ENCODE results near the gene MAPKAPK3.

Gene MAPKAPK3
- 77.8 to 354 (median 193) reads per million in 17 experiments for total RNA-seq

DNA sequence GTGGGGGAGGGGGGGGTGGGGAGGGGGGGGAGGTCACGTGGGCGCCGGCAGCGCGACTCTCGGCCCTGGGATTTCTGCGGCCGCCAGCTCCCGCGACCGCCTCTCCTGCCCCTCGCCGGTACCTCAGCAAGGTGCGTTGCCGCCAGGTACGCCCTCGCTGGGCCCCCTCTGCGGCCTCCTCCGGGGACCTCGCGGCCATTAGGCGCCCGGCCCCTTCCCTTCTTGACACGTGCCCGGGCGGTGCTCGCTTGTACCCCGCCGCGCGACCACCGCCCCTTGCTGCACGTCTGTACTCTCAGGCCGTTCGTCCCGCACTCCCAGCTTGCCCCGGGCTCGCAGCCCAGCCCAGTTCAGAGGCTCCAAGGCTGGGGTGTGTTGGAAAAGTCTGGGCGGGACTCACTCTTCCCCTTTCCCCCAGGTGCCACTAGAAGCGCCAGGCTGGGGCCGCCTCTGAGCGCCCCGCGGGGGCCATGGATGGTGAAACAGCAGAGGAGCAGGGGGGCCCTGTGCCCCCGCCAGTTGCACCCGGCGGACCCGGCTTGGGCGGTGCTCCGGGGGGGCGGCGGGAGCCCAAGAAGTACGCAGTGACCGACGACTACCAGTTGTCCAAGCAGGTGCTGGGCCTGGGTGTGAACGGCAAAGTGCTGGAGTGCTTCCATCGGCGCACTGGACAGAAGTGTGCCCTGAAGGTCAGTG, at the start of gene MAPKAPK3:
Gene MAPKAPK3 (plus strand): TSS at position 56 of the 696 bp plus-strand sequence. CDS start 415 bp downstream, at position 471.
- DNase-seq: peak; percentile 53 to 70 (median 59)

DNA sequence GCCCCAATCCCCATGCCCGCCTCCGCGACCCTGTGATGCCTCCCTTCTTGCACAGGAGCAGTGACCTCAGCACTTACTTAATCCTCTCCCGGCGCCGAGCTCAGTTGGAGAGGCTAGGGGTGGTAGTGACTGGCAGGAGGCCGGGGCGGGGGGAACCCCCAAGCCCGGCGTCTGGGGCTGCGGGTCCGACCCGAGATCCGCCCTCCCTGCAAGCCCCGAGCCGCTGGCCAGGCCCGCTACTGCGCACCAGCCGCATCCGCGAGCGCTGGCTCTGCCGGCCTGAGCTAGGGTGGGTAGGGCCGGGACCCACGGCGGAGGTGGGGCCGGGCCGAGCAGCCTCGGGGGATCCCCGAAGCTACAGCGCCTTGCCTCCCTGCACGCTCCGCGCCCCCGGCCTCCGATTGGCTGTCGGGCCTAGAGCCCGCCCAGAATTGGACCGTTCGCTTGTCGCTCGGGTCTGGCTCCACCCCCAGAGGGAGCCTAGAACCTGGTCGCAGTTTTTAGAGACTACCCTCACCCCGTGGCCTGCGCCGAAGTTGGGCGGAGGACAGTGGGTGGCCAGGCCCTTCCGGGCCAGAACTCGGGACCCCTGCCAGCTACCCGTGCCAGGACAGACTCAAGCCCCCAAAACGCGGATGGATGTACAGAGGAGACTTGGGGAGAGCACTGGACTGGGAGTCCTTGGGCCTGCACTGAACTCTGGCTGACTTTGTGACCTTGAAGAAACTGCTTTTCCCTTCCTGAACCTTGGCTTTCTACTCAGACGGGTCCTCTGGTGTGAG, 49.4 kb upstream of the MAPKAPK3 start, which contains the start of gene C3orf18:
Gene C3orf18 (minus strand): TSS at position 362 of the 782 bp plus-strand sequence. CDS start 2,048 bp downstream, outside the sequence.
- DNase-seq: peak; percentile 93 to 97 (median 96)

DNA sequence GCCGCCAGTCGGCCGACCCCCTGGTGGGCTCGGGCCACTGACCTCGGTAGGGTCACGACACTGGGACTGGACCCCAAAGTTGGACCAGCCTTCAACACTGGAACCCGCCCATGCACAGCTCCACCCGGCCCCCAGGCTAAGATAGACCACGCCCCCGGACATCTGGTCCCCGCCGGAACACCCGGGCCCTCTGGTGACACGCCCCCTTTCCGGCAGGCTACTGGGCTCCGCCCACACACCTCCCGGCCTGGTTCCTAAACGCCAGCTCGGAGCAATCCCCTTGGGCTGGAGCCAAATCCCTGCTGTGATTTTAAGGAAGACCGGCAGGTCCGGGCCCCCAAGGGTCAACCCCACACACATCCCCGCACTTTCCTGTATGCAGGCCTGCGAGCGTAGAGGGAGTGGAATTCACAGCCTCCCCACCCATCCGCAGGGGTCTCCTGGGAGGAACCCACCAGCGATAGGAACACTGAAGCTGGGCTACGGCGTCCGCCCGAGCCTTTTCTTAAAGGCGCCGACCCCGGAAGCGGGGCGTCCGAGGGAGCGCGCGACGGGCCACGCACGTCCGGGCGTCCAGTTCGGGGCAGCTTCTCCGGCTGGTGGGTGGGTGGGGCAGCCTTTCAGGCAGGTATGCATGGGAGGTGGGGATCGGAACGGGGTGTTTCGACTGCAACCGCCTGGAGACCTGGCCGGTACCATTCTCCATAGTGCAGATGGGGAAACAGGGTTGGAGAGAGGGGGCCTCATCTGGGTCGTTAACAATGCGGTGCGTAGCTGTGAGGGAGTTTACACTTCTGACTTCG, 47.8 kb upstream of the MAPKAPK3 start, which contains the start of gene HEMK1:
Gene HEMK1 (plus strand): TSS at position 576 of the 803 bp plus-strand sequence. CDS start 1,583 bp downstream, outside the sequence.
- peak; percentile 97 to 100 (median 100) for DNase-seq

DNA sequence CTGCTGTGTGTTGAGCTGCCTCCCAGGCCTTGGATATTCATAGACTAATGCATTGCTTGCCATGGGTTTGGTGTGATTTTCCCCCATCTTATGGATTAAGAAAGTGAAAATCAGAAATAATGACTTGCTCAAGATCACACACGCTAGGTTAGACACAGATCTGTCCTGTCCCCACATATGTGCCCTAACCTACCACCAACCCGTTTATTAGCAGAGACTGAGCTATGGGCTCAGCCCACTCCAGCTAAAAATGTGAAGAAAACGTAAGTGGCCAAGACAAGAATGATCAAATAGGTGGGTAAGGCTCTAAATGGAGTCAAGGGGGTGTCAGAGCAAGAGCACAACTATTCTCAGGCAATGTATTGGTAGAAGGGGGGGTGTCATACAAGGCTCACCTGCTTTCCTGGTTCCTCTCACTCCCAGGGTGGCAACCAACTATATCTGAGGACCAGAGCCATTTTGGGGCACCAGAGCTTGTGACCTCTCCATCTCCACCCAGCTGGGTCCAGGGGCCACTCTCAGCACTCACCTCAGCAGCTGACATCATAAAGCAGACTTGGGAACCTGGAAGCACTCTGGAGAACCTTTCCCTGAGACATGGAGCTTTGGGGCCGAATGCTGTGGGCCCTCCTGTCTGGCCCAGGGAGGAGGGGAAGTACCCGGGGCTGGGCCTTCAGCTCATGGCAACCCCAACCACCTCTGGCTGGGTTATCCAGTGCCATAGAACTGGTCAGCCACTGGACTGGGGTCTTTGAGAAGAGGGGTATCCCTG, 46.3 kb upstream of the MAPKAPK3 start:
- no peak for DNase-seq

DNA sequence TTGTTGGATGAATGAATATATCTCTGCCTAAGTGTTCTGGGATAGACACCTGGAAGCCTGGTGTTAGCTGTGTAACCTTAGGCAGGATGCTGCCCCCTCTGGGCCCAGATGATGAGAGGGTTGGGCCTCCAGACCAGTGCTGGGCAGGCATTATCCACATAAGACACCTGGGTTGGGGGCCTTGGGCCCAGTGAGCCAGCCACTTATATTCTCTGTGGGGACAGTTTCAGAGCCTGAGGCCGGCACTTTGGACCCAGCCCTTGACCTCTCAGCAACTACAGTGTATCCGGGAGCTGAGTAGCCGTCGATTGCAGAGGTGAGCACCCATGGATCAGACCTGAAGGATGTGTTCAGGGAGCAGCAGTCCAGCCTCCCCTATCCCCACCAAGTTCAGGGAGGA, 45.5 kb upstream of the MAPKAPK3 start:
- DNase-seq: no peak

DNA sequence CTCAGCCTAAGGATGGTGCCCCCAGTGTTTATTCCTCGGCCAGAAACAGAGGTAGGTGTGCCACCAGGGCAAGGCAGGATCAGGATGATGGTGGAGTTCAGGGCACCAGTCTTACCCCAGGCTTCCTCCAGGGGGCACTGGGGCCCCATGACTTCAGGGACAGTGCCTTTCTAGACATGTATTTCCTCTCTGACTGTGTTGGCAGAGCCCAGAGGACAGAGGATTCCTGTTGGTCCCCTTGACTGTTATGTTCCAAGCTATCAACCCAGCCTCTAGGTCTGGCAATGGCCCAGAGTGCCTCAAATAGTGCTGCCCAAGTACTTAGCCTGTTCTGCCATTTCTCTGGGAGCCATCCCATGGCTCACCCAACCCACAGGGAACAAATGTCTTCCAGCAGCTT, 44.8 kb upstream of the MAPKAPK3 start:
- DNase-seq: peak; percentile 83 to 90 (median 88)

DNA sequence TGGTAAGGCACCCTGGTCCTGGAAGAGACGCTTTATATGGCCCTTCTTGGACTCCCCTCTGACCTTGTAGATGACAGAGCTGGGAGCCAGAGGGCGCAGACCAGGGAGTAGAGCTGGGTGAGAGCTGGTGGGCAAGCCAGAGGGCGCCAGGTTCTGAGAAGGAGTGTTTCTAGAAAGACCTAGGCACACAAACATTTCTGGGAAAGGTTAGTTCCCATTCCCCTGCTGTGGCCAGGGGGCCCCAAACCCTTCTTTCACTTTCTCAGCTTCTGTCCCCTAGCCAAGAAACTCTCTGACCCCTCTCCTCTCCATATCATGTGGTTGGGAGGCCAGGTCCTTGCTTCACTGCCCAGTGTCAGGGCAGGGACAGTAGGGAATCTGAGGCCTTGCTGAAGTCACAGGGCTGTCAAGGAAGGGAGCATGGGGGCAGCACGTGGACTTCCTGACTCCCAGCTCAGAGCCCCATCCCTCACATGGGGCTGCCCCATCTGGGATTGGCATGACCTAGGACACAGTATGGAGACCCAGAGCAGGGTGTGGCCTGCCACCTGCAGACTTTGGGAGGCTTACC, 44.1 kb upstream of the MAPKAPK3 start:
- no peak for DNase-seq

DNA sequence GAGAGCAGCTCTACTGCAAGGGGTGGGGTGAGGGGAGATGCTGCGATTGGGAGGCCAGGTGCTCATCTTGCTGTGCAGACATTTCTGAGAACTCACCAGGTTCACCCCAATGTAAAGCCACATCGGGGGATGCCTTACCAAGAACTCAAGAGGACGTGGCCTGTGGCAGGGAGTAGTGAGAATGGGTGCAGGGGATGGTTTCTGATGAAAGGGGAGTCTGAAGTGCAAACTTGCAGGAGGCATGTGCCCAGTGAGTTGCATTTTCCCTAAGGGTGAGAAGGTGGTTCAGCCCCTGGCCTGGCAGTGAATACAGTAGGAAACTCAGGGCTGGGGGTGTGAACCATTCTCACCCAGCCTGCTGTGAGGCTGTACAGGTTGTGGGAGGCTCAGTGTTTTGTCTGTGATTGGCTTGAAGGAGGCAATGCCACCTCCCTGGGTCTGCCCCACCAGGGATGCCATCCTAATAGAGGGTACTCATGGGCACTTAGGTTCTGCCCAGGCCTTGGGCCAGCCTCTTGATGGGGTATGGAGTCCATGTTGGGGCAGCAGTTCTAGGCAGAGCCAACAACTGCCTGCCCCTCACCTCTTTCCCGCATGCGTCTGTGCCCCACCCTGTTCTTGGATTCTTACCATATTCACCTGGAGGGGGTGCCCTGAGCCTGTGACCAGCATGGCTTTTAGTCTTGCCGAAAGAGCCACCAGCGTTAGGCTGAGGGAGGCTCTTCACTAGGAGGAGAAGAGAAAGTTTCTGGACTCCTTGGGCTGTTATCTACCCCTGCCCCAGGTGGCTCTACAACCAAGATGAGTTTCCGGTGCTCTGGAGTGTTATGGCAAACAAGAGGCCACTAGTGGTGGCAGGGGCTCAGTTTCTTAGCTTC, 43.1 kb upstream of the MAPKAPK3 start:
- no peak for DNase-seq

DNA sequence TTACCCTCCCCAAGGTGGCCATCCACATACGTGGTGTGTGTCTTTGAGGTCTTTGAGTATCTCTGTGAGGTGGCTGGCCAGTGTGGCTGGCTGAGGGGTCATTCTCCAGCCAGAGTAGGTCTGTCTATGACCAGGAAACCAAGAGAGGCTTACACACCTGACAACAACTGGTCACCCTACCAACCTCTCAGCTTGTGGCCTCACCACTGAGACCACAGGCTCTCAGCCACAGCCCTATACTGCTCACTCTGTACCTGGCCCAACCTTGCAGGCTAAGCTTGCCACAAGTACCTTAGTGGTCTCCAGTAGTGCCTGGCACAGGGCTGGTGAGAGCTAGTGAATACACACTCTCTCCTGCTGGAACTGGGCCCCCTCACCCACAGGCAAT, 42.5 kb upstream of the MAPKAPK3 start:
- DNase-seq: no peak

DNA sequence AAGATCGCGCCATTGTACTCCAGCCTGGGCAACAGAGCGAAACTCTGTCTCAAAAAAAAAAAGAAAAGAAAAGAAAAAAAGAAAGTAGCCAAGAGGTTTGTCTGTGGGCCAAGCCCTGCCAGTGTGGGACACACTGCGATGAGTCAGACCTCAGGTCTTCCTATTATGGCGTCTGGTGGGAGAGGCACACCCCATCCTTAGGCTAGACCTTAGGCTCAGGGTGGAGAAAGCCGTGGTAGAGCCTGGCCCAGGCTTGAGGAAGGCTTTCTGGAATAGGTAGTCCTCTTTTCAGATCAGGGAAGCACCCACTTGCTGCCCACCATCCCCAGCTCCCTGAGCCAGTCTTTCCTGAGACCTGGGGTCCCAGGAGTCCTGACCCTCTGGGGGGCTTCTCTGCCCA, 41.6 kb upstream of the MAPKAPK3 start:
- no peak for DNase-seq

DNA sequence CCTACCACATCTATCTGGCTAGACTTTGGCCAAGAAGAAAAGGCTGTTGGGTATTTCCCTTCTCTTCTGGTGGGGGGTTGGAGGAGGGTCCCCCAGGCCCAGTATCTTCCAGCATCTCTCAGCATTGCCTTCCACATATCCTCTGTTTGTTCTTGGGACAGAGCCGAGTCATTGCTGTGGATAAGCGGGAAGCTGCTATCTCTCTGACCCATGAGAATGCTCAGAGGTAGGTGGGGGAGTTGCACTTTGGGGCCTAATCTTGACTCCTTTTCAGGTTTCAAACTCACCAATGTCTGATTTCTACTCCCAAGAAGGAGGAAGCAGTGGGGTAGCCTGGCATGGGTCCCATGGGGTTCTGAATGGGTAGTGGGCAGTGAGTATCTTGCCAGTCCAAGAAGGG, 39.6 kb upstream of the MAPKAPK3 start:
- DNase-seq: no peak

DNA sequence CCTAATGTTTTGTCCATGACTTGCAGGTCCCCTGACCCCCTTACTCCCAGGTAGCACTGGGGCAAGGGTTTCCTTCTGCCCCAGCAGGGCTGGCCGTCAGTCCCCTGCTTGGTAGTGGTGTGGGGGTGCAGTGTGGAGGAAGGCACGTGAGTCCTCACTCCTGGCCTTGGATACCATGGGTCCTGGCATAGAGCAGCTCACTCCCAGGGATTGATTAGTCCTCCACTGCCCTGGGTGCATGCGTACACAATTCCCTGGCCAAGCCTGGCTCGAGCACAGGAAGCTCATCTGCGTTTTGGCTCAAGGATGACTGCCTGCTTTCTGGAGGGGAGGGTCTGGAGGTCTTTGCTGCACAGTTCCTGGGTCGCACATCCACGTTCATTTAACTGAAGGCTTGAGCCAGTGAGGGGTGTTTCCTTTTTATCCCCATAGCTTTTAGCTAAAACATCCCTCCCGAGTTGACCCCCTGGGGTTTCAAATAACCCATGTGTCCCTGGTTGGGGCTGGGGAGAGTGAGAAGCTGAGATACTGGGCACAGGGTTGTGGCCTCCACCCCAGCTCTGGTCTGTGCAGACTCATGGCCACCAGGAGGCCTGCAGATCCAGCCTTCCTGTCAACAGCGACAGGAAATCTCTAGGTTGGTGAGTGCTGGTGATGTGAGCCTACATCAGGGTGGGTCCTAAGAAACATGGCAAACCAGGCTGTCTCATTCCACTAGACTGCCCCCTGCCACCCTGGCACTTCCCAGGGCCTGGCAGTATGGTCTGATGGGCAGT, 36.1 kb upstream of the MAPKAPK3 start:
- no peak for DNase-seq

DNA sequence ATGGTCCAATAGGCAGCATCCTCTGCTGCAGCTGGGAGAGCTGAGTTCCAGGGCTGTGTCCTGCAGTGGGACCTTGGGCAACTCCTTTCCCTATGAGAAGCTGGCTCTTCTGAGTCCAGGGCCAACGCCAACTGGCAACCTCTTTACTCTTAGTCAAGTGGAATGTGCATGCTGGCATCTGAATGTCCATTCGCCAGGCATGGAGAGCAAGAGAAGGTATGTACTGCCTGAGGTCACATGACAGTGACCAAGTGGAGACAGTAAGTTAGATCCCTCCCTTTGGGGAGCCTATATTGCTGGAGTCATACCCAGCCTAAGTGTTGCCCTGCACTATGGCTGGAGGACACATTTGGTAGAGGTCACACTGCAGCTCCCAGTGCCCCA, 35.5 kb upstream of the MAPKAPK3 start:
- no peak for DNase-seq

DNA sequence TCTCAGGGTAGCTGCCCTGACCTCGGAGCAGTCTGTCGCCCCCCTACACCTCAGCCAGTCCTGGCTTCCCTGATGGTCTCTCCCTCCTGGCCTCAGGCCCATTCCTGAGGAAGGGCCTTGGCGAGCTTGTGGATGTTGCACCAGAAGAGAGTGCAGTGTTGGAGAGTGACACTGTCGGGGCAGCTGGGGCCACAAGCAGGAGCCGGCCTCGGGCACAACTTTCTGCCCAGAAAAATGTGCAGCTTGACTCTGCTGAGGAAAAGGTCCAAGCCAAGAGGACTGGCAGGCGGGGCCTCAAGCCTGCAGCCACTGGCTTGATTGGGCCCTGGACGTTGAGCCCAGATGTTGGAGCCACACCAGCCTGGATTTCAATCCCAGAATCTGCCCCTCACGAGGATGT, 34.9 kb upstream of the MAPKAPK3 start:
- no peak for DNase-seq

DNA sequence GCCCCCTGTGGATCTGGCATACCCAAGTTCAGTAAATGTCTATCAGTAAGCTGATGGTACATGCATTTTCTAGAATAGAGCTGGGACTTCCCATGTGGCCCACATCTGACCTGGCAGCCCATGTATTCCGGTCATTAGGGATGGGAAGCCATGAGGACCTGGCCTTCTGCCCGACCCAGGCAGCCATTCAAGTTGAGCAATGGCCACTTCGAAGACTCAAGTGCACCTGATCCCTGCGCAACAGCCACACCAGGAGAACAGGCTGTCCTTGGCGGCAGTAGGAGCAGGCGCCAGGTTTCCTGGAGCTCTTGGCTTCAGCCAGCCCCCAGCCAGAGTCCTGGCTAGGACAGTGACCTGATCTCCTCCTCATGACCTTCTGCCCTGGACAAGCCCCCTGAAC, 33.1 kb upstream of the MAPKAPK3 start:
- DNase-seq: no peak

DNA sequence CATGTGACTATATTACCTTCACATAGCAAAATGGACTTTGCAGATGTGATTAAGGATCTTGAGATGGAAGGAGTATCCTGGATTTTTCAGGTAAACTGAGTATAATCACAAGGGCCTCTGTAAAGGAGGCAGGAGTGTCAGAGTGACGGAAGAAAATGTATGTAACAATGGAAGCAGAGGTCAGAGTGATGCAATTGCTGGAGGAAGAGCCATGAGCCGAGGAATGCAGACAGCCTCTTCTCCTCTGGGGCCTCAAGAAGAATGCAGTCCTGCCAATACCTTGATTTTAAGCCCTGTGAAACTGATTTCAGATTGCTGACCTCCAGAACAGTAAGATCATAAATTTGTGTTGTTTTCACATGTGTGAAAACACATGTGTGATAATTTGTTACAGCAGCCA, 32.6 kb upstream of the MAPKAPK3 start:
- DNase-seq: no peak

DNA sequence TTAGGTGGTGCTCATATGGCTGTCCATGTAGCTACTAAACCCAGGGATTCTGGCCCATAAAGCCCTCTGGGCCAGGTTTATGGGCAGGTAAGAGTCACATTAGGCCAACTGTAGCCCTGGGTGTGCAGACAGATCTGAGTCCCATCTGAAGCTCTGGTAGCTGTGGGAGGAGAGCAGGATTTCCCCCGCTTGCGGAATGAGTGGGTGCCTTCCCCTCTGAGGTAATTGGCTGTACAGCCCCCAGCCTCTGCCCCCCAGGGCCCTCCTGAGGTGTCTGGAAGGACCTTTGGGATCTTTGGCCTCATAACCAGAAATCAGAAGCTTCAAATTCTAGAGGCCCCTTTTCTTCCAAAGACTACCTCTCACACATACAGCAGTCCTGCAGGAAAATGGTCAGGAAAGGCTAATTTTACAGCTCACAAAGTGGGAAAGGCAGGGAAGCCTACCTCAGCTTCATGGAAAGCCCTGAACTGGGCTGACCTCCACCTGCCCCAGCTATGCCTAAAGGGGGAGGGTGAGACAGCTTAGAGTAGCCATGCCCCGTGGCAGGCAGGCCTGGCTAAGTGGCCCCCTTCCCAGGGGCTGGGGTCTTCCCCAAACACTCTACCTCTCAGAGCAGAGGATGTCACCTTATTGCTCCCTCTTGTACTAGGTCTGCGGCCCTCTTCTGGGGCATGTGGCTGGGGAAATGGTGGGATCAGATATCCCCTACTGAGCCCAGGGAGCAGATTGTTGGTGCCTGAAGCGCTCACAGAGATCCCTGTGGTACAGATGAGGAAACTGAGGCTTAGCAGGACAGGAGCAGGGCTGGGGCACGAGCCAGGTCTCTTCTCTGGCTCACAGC, 30.8 kb upstream of the MAPKAPK3 start:
- no peak for DNase-seq

DNA sequence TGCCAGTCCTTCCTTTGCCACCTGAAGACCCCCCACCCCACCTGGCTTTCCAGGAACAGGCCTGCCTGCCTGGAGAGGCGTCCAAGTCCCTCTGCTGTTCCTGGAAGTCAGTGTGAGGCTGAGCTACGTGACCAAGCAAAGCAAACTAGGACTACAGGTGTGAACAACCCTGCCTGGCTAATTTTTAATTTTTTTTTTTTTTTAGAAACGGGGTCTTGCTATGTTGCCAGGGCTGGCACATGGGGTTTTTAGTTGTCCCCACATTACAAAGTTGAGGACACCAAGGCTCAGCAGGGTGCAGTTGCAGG, 30.2 kb upstream of the MAPKAPK3 start:
- DNase-seq: no peak

DNA sequence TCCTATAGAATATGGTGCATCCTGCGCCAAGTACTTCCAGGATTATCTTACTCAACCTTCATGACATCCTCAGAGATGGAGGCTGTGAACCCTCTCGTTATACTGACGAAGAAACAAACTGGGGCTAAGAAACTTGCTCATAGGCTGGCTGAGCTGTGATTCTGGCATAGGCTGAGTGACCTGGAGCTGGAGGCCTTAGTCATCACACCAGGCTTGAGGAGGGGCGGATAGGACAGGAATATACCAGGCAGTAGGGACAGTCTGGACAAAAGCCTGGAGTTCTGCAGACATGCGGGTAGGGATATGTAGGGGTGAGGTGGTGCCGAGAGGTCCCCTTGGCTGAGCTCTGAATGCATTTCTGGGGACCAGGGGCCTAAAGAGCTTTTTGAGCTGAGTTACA, 29.6 kb upstream of the MAPKAPK3 start:
- DNase-seq: no peak
